ENCODE measurements around the gene BTBD9.

DNA sequence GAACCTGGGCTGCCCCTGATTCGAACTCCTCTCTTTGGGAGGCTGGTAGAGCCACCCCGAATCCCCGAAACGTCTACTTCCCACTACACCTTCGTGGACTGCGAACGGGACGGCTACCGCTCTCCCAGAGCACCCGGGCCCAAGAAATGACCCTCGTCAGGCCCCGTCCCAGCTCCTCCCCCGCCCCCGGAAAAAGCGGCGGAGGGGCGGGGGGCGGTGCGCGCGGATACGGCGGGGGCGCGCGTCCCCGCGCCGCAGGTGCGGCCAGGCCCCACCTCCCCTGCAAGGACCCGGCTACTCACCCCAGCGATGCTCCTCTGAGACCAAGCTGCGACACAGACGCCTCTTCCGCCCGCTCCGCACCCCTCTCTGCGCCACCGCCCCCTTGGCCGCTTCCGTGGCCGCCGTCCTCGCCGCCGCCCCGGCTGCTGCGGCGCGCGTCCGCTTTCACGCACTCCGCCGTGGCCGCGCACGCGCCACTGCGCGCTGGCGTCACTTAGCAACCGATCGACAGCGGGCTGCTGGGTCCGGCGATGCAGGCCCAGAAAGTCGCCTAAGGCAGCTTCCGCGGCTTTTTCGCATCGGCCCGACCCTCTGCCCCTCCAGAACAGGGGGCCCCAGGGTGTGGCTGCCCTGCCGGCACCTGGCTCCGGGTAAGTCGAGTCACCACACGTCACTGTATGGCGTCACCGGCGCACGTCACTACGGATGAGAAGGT, at the start of gene BTBD9:
- no peak for TF ChIP-seq ZNF121 (CRISPR knock-in tag; IDR thresholded peaks at IDR 0.05)
- no peak for TF ChIP-seq CTCF (CRISPR knock-in tag; IDR thresholded peaks at IDR 0.05)
- TF ChIP-seq GABPA (IDR thresholded peaks at IDR 0.05; ENCODE audit: low read depth, low read length) = peak; percentile 23; the same call in 1 of the 2 replicates
- peak; percentile 51; the same call in 1 of the 2 replicates for TF ChIP-seq GABPA (CRISPR knock-in tag; IDR thresholded peaks at IDR 0.05; ENCODE audit: low read depth)
- peak; percentile 45 to 53; a peak in 3 of 4 replicates for TF ChIP-seq POLR2A (IDR thresholded peaks at IDR 0.05; ENCODE audit: insufficient read depth in 1 of 2, low read depth in 2 of 2, low read length in 2 of 2)
- no peak for TF ChIP-seq REL (CRISPR knock-in tag; conservative IDR thresholded peaks at IDR 0.05)
- no peak for TF ChIP-seq YY1 (IDR thresholded peaks at IDR 0.05; ENCODE audit: insufficient read depth, insufficient replicate concordance, low read depth, low read length)
- TF ChIP-seq MXI1 (IDR thresholded peaks at IDR 0.05; ENCODE audit: borderline replicate concordance, low read depth, low read length) = peak; percentile 74; the same call in 2 of the 3 replicates
- no peak for TF ChIP-seq ZNF468 (CRISPR knock-in tag; IDR thresholded peaks at IDR 0.05)
- TF ChIP-seq ZFP36 (IDR thresholded peaks at IDR 0.05; ENCODE audit: borderline replicate concordance, low read depth, low read length, partially characterized antibody) = no peak
- no peak for TF ChIP-seq SETDB1 (CRISPR knock-in tag; IDR thresholded peaks at IDR 0.05; ENCODE audit: borderline replicate concordance)
